ENCODE results near the gene GNG13.

Gene GNG13

DNA sequence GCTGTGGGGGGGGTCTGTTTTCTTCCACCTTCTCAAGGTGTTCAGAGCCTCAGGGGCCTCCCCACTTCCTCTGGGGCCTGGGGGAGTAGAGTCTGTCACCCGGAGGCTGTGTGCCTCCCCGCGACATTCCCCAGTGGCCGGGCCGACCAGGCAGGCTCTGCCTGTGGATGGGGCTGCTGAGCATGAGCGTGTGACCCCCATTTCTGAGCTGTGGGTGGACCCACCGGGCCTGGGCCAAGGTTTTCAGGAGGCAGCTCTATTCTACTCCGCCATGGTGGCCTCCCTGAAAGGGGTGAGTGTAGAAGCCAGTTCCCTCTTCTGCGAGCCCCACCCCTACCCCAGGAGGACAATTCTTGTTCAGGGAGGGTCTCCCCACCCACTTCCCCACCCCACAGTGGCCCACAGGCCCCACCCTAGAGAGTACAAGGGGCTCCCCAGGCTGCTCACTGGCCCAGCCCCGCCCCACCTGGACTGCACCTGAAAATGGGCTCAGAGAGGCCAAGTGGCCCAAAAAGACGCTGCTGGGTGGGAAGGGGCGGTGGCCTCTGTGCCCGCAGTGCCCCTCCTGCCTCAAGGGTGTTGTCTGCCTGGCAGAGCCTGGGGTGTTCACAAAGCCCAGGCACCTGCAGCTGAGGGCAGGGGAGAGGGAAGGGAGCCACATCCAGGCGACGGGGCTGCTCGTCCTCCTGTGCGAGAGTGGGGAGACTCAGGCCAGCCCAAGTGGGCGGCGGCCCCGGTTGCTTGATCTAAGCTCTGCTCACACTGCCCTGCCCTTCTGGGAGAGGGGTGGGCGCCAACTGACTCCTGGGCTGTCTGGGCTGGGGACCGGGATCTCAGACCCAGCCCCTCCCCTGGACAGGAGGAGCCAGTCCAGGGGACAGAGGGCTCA is 38.7 kb downstream of the GNG13 start:
- peaks cover 3% of the 10 kb centered on the region for H3K79me1 ChIP-seq (ENCODE audit: low read length)
- no peak overlapping the region for H3K14ac ChIP-seq (ENCODE audit: low read length)
- no peak overlapping the region for H4K12ac ChIP-seq (ENCODE audit: low read depth, low read length)
- peaks cover 4% of the 10 kb centered on the region for H3K9me3 ChIP-seq (ENCODE audit: insufficient read depth, low read depth, low read length)
- no peak overlapping the region for H3K18ac ChIP-seq (ENCODE audit: low read length)
- no peak overlapping the region for H3K23ac ChIP-seq (ENCODE audit: low read length)
- no peaks in the 10 kb centered on the region for H3K27me3 ChIP-seq (ENCODE audit: insufficient read depth, low read length)
- no peak overlapping the region for H3K4me2 ChIP-seq (ENCODE audit: low read length)
- H2AK5ac ChIP-seq (ENCODE audit: low read length) = no peak overlapping the region
- no peak overlapping the region for H2BK5ac ChIP-seq (ENCODE audit: low read depth, low read length, poor library complexity)
- no peak overlapping the region for H4K8ac ChIP-seq (ENCODE audit: low read depth, low read length)
- H3K27ac ChIP-seq (ENCODE audit: low read depth, low read length) = no peak overlapping the region
- no peak overlapping the region for H3K9ac ChIP-seq (ENCODE audit: low read length)
- no CpG with 5 or more reads among the region's 22 CpGs for WGBS (ENCODE audit: extremely low coverage, insufficient coverage, insufficient read length)
- no peak overlapping the region for H2BK120ac ChIP-seq (ENCODE audit: insufficient read depth, low read length, poor library complexity)
- no peak for DNase-seq
- no peak overlapping the region for H3K4me3 ChIP-seq (ENCODE audit: low read depth, low read length)
- no peak overlapping the region for H2BK12ac ChIP-seq (ENCODE audit: low read length)
- H4K91ac ChIP-seq (ENCODE audit: low read depth, low read length) = no peak overlapping the region
- no peak overlapping the region for H3K4ac ChIP-seq (ENCODE audit: low read depth, low read length)
- peaks cover 12% of the 10 kb centered on the region in 2 experiments for H3K4me1 ChIP-seq (ENCODE audit: control insufficient read depth in 1 of 2, insufficient read depth in 2 of 2, low read length in 2 of 2)
- no peaks in the 10 kb centered on the region for H3K36me3 ChIP-seq (ENCODE audit: control insufficient read depth in 1 of 2, insufficient read depth in 2 of 2, low read length in 2 of 2)
- H2AFZ ChIP-seq (ENCODE audit: insufficient read depth, low read length, poor library complexity) = no peak overlapping the region
- H3K79me2 ChIP-seq (ENCODE audit: control insufficient read depth, insufficient read depth, low read length, poor library complexity) = no peaks in the 10 kb centered on the region

DNA sequence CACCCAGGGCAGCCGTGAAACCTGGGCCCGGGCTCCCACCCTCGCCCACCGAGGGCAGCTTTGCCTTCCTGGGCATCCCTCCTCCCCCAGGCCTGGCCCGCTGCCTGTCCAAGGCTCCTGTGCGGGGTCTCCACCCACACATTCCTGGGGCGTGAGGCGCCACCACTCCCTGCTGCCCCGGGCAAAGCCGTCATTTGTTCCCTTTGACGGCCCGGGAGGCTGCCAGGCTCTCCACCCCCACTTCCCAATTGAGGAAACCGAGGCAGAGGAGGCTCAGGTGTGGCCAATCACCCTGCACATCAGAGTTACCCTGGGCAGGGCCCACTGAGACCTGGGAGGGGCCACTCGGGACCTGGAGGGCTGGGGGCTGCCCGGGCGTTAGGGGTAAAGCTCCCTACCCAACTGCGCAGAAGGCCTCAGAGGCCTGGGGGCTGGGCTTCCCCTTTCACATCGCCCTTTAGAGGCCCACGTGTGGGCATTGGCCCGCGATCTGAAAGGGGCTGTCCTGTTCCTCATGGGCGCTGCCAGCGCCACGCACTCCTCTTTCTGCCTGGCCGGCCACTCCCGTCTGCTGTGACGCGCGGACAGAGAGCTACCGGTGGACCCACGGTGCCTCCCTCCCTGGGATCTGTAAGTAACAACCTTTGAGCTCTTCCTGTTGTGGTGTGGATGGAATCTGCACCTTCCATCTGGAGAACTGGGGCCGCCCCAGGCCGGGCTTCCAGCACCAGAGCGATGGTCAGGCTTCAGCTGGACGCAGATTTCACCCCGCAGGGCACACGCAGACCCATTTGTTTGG is 39.8 kb downstream of the GNG13 start, which contains the start of gene MSLN:
Gene MSLN, plus strand, starts transcription at position 190 of the 799 bp plus-strand sequence. CDS start 1,947 bp downstream, outside the sequence.
- Histone ChIP-seq H3K27ac (ENCODE audit: low read depth, low read length) (no peak within 1 kb of the TSS), H4K8ac (ENCODE audit: low read depth, low read length) (no peak within 1 kb of the TSS), H3K4me1 (ENCODE audit: control insufficient read depth in 1 of 2, insufficient read depth in 2 of 2, low read length in 2 of 2) (peaks cover 12% of the 10 kb centered on the region in 2 experiments), H3K4me2 (ENCODE audit: low read length) (no peak within 1 kb of the TSS), H3K9me3 (ENCODE audit: insufficient read depth, low read depth, low read length) (peaks cover 5% of the 10 kb centered on the region), H3K14ac (ENCODE audit: low read length) (no peak within 1 kb of the TSS), H3K79me2 (ENCODE audit: control insufficient read depth, insufficient read depth, low read length, poor library complexity) (no peaks in the 10 kb centered on the region), H4K12ac (ENCODE audit: low read depth, low read length) (no peak within 1 kb of the TSS), H3K27me3 (ENCODE audit: insufficient read depth, low read length) (no peaks in the 10 kb centered on the region), H3K18ac (ENCODE audit: low read length) (no peak within 1 kb of the TSS), H3K79me1 (ENCODE audit: low read length) (peaks cover 3% of the 10 kb centered on the region), H2AFZ (ENCODE audit: insufficient read depth, low read length, poor library complexity) (no peak within 1 kb of the TSS), H3K4ac (ENCODE audit: low read depth, low read length) (no peak within 1 kb of the TSS), H3K9ac (ENCODE audit: low read length) (no peak within 1 kb of the TSS), H2BK120ac (ENCODE audit: insufficient read depth, low read length, poor library complexity) (no peak within 1 kb of the TSS), H4K91ac (ENCODE audit: low read depth, low read length) (no peak within 1 kb of the TSS), H2BK5ac (ENCODE audit: low read depth, low read length, poor library complexity) (no peak within 1 kb of the TSS), H3K36me3 (ENCODE audit: control insufficient read depth in 1 of 2, insufficient read depth in 2 of 2, low read length in 2 of 2) (no peaks in the 10 kb centered on the region), H3K4me3 (ENCODE audit: low read depth, low read length) (peak within 1 kb of the TSS; percentile 16), H2BK12ac (ENCODE audit: low read length) (no peak within 1 kb of the TSS), H3K23ac (ENCODE audit: low read length) (no peak within 1 kb of the TSS), H2AK5ac (ENCODE audit: low read length) (no peak within 1 kb of the TSS)
- WGBS (ENCODE audit: extremely low coverage, insufficient coverage, insufficient read length) = no CpG with 5 or more reads among the region's 37 CpGs
- DNase-seq = no peak

GRCh38 chr16:760065-760464 is 40.5 kb downstream of the GNG13 start:
- H2BK12ac ChIP-seq (ENCODE audit: low read length) = no peak overlapping the region
- H3K4me3 ChIP-seq (ENCODE audit: low read depth, low read length) = peak overlapping the region; percentile 16
- H3K79me1 ChIP-seq (ENCODE audit: low read length) = peaks cover 3% of the 10 kb centered on the region
- H2BK5ac ChIP-seq (ENCODE audit: low read depth, low read length, poor library complexity) = no peak overlapping the region
- H3K79me2 ChIP-seq (ENCODE audit: control insufficient read depth, insufficient read depth, low read length, poor library complexity) = no peaks in the 10 kb centered on the region
- H2BK120ac ChIP-seq (ENCODE audit: insufficient read depth, low read length, poor library complexity) = no peak overlapping the region
- H3K4ac ChIP-seq (ENCODE audit: low read depth, low read length) = no peak overlapping the region
- H2AFZ ChIP-seq (ENCODE audit: insufficient read depth, low read length, poor library complexity) = no peak overlapping the region
- H3K14ac ChIP-seq (ENCODE audit: low read length) = no peak overlapping the region
- no peak overlapping the region for H4K12ac ChIP-seq (ENCODE audit: low read depth, low read length)
- no peak overlapping the region for H3K23ac ChIP-seq (ENCODE audit: low read length)
- H3K27ac ChIP-seq (ENCODE audit: low read depth, low read length) = no peak overlapping the region
- H3K36me3 ChIP-seq (ENCODE audit: control insufficient read depth in 1 of 2, insufficient read depth in 2 of 2, low read length in 2 of 2) = no peaks in the 10 kb centered on the region
- H3K4me1 ChIP-seq (ENCODE audit: control insufficient read depth in 1 of 2, insufficient read depth in 2 of 2, low read length in 2 of 2) = peaks cover 12% of the 10 kb centered on the region in 2 experiments
- H3K9me3 ChIP-seq (ENCODE audit: insufficient read depth, low read depth, low read length) = peaks cover 7% of the 10 kb centered on the region
- no peak overlapping the region for H4K91ac ChIP-seq (ENCODE audit: low read depth, low read length)
- H3K9ac ChIP-seq (ENCODE audit: low read length) = no peak overlapping the region
- no peak overlapping the region for H2AK5ac ChIP-seq (ENCODE audit: low read length)
- no peak for DNase-seq
- no CpG with 5 or more reads among the region's 15 CpGs for WGBS (ENCODE audit: extremely low coverage, insufficient coverage, insufficient read length)
- H4K8ac ChIP-seq (ENCODE audit: low read depth, low read length) = no peak overlapping the region
- H3K18ac ChIP-seq (ENCODE audit: low read length) = no peak overlapping the region
- no peak overlapping the region for H3K4me2 ChIP-seq (ENCODE audit: low read length)
- no peaks in the 10 kb centered on the region for H3K27me3 ChIP-seq (ENCODE audit: insufficient read depth, low read length)

DNA sequence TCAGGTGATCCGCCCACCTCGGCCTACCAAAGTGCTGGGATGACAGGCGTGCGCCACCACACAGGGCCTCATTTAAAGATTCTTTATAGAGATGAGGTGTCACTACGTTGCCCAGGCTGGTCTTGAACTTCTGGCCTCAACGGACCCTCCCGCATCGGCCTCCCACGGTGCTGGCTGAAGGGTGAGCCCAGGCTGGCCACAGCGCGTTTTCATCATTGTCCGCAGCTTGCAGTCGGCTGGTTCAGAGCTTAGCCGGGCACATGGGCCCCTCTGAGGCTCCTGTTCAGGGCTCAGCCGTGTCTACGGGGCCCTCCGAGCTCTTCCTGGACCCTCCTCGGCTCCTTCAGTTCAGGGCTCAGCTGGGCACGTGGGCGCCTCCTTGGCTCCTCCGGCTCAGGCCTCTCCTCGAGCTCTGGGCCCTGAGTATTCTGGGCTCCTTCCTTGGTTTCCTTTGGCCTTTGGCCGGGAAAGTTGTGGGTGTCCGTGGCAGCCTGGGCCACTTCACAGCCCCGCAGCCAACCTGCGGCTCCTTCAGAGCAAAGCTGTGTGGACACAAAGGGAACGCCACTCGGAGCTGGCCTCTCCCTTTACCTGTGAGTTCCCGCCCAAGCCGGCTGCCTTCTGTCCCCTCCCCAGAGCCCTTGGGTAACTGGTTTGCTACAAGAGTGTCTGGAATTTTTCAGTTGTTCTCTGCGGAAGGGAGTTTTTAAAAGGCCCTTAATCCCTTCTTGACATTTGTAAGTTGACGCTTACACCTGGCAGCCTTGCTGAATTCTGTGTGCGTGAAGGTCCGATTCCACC is 41.2 kb downstream of the GNG13 start:
- Histone ChIP-seq H2AFZ (ENCODE audit: insufficient read depth, low read length, poor library complexity) (peak overlapping the region; percentile 66), H2BK120ac (ENCODE audit: insufficient read depth, low read length, poor library complexity) (peak overlapping the region; percentile 47), H3K4me3 (ENCODE audit: low read depth, low read length) (no peak overlapping the region), H3K9ac (ENCODE audit: low read length) (no peak overlapping the region), H3K23ac (ENCODE audit: low read length) (no peak overlapping the region), H3K79me1 (ENCODE audit: low read length) (peaks cover 3% of the 10 kb centered on the region), H3K4ac (ENCODE audit: low read depth, low read length) (no peak overlapping the region), H3K4me2 (ENCODE audit: low read length) (no peak overlapping the region), H2BK12ac (ENCODE audit: low read length) (peak overlapping the region; percentile 23), H3K4me1 (ENCODE audit: control insufficient read depth in 1 of 2, insufficient read depth in 2 of 2, low read length in 2 of 2) (peaks cover 12% of the 10 kb centered on the region in 2 experiments), H3K36me3 (ENCODE audit: control insufficient read depth in 1 of 2, insufficient read depth in 2 of 2, low read length in 2 of 2) (no peaks in the 10 kb centered on the region), H3K9me3 (ENCODE audit: insufficient read depth, low read depth, low read length) (peaks cover 5% of the 10 kb centered on the region), H4K91ac (ENCODE audit: low read depth, low read length) (peak overlapping the region; percentile 53), H2BK5ac (ENCODE audit: low read depth, low read length, poor library complexity) (no peak overlapping the region), H4K12ac (ENCODE audit: low read depth, low read length) (peak overlapping the region; percentile 6), H3K79me2 (ENCODE audit: control insufficient read depth, insufficient read depth, low read length, poor library complexity) (no peaks in the 10 kb centered on the region), H3K14ac (ENCODE audit: low read length) (peak overlapping the region; percentile 21), H2AK5ac (ENCODE audit: low read length) (peak overlapping the region; percentile 35), H3K18ac (ENCODE audit: low read length) (no peak overlapping the region), H3K27me3 (ENCODE audit: insufficient read depth, low read length) (no peaks in the 10 kb centered on the region), H4K8ac (ENCODE audit: low read depth, low read length) (peak overlapping the region; percentile 30), H3K27ac (ENCODE audit: low read depth, low read length) (peak overlapping the region; percentile 11)
- WGBS (ENCODE audit: extremely low coverage, insufficient coverage, insufficient read length) = no CpG with 5 or more reads among the region's 34 CpGs
- DNase-seq = peak in 1 of 2 donors; percentile 18

Measured in trophoblast cell (in vitro differentiated cells and primary cell).